ENCODE data around the gene OPTC. TPM values are rescaled to one million over a fixed set of nuclear protein-coding genes. Genes with fewer than 3 reads are reported as not detected.

OPTC gene
- total and polyA plus RNA-seq, 8 donors: not detected

DNA sequence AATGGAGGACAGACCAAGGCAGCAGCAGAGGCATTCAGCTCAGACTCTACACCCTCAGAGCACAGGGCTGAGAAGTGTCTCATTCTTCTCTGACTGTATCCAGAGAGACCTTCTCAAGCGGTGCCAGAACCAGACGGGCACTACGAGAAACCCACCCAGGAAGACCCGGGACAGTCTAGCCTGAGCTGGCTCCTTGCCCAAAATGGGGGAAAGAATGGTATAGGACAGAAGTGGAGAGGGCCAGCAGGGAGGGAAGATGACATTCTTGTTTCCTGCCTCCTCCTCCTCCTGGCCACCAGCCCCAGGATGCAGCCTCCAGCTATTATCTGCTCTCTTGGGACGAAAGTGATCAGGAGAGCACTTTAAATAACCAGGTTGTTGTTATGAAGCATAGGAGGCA lies 40.9 kb upstream of the OPTC start:
- Histone ChIP-seq H3K27me3 (peaks cover 0 to 22% (median 0%) of the 10 kb centered on the region in 3 donors), H3K4me3 (no peak overlapping the region), H3K9me3 (no peaks in the 10 kb centered on the region), H3K27ac (no peak overlapping the region), H3K4me1 (no peaks in the 10 kb centered on the region), H3K36me3 (no peaks in the 10 kb centered on the region)
- TF ChIP-seq EP300 (IDR thresholded peaks at IDR 0.05) (no peak), POLR2AphosphoS5 (IDR thresholded peaks at IDR 0.05) (no peak), POLR2A (IDR thresholded peaks at IDR 0.05) (no peak)
- TF ChIP-seq, protein P1, sequence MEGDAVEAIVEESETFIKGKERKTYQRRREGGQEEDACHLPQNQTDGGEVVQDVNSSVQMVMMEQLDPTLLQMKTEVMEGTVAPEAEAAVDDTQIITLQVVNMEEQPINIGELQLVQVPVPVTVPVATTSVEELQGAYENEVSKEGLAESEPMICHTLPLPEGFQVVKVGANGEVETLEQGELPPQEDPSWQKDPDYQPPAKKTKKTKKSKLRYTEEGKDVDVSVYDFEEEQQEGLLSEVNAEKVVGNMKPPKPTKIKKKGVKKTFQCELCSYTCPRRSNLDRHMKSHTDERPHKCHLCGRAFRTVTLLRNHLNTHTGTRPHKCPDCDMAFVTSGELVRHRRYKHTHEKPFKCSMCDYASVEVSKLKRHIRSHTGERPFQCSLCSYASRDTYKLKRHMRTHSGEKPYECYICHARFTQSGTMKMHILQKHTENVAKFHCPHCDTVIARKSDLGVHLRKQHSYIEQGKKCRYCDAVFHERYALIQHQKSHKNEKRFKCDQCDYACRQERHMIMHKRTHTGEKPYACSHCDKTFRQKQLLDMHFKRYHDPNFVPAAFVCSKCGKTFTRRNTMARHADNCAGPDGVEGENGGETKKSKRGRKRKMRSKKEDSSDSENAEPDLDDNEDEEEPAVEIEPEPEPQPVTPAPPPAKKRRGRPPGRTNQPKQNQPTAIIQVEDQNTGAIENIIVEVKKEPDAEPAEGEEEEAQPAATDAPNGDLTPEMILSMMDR (IDR thresholded peaks at IDR 0.05): no peak
- no peak for DNase-seq
- intact Hi-C loops (cut with DNase I; ENCODE audit: low total_unique reads): no loop called here
- WGBS, 5 donors: 70 to 88% (median 76%) methylated on average over 5 of the region's 5 CpGs

DNA sequence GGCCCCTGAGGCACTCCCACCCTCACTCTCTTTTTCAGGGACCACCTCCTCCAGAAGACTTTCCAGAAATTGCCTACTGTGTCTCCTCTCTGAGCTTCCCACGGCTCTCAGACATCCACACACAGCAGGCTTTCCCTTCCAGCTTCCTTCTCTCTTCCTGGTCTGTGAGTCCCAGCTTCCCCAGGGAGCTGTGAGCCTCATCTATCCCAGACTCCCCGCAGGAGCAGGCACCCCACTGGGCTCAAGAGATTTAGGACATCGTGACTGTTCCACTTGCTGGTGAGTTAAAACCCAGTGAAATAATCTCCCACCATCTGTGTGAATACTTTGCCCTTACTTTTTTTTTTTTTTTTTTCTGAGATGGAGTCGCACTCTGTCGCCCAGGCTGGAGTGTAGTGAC lies 40.3 kb upstream of the OPTC start:
- DNase-seq: no peak
- WGBS, 5 donors: 58 to 73% (median 60%) methylated on average over 5 of the region's 5 CpGs
- H3K9me3 ChIP-seq: no peaks in the 10 kb centered on the region
- no peaks in the 10 kb centered on the region for H3K4me1 ChIP-seq
- no peaks in the 10 kb centered on the region for H3K36me3 ChIP-seq
- H3K27ac ChIP-seq: no peak overlapping the region
- H3K4me3 ChIP-seq: no peak overlapping the region
- intact Hi-C loops (cut with DNase I; ENCODE audit: low total_unique reads): no loop called here
- peaks cover 0 to 22% (median 0%) of the 10 kb centered on the region in 3 donors for H3K27me3 ChIP-seq
- TF ChIP-seq EP300 (IDR thresholded peaks at IDR 0.05): no peak
- TF ChIP-seq POLR2AphosphoS5 (IDR thresholded peaks at IDR 0.05): no peak
- no peak for TF ChIP-seq POLR2A (IDR thresholded peaks at IDR 0.05)
- TF ChIP-seq, protein P1 (IDR thresholded peaks at IDR 0.05): no peak

DNA sequence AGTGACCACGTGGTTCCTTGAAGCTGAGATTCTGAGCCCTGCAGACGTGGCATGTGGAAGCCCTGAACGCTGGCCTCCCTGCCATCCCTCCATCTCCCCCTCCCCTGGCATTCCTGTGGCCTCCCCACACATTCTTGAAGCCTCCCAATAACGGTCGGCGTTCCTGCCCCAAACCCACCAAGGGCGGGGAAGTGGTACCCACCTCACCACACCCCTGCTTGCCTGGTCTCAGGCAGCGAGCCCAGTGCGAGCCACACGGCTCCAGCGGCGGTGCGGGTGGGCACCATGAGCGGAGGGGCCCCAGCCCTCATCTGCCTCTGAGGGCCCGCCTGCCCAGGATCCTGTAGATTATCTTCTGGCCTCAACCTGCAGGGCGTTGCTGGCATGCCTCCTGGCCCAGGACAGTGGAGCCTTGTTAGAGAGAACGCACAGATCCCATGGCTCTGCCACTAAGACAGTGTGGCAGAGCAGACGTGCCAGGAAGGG lies 38.9 kb upstream of the OPTC start:
- no peak for TF ChIP-seq POLR2AphosphoS5 (IDR thresholded peaks at IDR 0.05)
- TF ChIP-seq, protein P1 (IDR thresholded peaks at IDR 0.05): no peak
- TF ChIP-seq EP300 (IDR thresholded peaks at IDR 0.05): no peak
- no peak for TF ChIP-seq POLR2A (IDR thresholded peaks at IDR 0.05)
- no peak overlapping the region for H3K27ac ChIP-seq
- peaks cover 0 to 22% (median 0%) of the 10 kb centered on the region in 3 donors for H3K27me3 ChIP-seq
- DNase-seq: no peak
- no peak overlapping the region for H3K4me3 ChIP-seq
- WGBS, 5 donors: 76 to 84% (median 80%) methylated on average over 10 to 18 of the region's 18 CpGs
- no peaks in the 10 kb centered on the region for H3K4me1 ChIP-seq
- intact Hi-C loops (cut with DNase I; ENCODE audit: low total_unique reads): no loop called here
- H3K36me3 ChIP-seq: no peaks in the 10 kb centered on the region
- H3K9me3 ChIP-seq: no peaks in the 10 kb centered on the region

DNA sequence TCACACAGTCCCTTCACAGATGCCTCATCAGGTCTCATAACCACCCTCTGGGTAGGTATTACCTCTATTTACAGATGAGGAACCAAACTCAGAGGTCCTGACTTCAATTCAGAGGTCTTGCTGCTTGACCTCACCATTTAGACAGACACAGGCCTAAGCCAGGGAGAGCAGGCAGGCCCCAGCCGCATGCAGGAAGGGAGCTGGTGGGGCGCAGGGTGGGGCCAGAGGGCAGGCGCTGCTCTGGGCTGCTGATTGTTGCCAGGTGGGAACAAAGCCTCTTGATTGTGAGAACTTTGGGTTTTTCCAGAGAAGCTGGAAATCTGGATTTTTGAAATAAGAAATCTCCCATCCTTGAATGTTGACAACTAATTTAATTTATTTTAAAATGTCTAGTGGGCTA lies 38.2 kb upstream of the OPTC start:
- no peaks in the 10 kb centered on the region for H3K9me3 ChIP-seq
- intact Hi-C loops (cut with DNase I; ENCODE audit: low total_unique reads): no loop called here
- WGBS, 5 donors: 83 to 90% (median 86%) methylated on average over 3 of the region's 3 CpGs

More for the DNA sequence above, 38.2 kb upstream of the OPTC start:
- Histone ChIP-seq H3K36me3 (no peaks in the 10 kb centered on the region), H3K27ac (no peak overlapping the region), H3K27me3 (peaks cover 0 to 28% (median 0%) of the 10 kb centered on the region in 3 donors), H3K4me3 (no peak overlapping the region), H3K4me1 (no peaks in the 10 kb centered on the region)
- no peak for DNase-seq
- TF ChIP-seq POLR2A (IDR thresholded peaks at IDR 0.05) (no peak), EP300 (IDR thresholded peaks at IDR 0.05) (no peak), POLR2AphosphoS5 (IDR thresholded peaks at IDR 0.05) (no peak)
- TF ChIP-seq, protein P1 (IDR thresholded peaks at IDR 0.05): no peak

All from stomach (tissue), 9 donors.